K562 (cell line): ENCODE data around the gene SH3BP5L. TPM values are rescaled to one million over a fixed set of nuclear protein-coding genes. Genes with fewer than 3 reads are reported as not detected.

Experiments
- CBX8 ChIP-seq: fragments of 200-600 bp; sonication (generic); IDR thresholded peaks from 2 replicates; pipeline ENCODE4 v1.6.1; 2012; ENCODE audit warnings: borderline replicate concordance, mixed run types, low read depth, mild to moderate bottlenecking, moderate library complexity, mixed read lengths, low read length, control low read depth, inconsistent platforms; ENCODE audit not compliant: poor library complexity, severe bottlenecking; ENCODE audit errors: extremely low read depth
- E2F5 ChIP-seq: sonication (generic); formaldehyde crosslinking; IDR thresholded peaks from 2 replicates; pipeline ENCODE4 v1.8.0; 2022; ENCODE audit warnings: mild to moderate bottlenecking, missing genetic modification reagents
- FOSL1 ChIP-seq: fragments of 200-800 bp; sonication (Bioruptor generic); conservative IDR thresholded peaks from 2 replicates; pipeline ENCODE4 v1.6.1; 2016; ENCODE audit warnings: missing genetic modification characterization, missing compliant biosample characterization
- FOXP4 ChIP-seq: sonication (generic); formaldehyde crosslinking; IDR thresholded peaks from 2 replicates; pipeline ENCODE4 v1.8.0; 2022; ENCODE audit warnings: mild to moderate bottlenecking, missing genetic modification reagents, borderline replicate concordance
- ILK ChIP-seq: fragments of 450-650 bp; IDR thresholded peaks from 2 replicates; pipeline ENCODE4 v1.6.1; 2016; ENCODE audit warnings: missing genetic modification characterization, low read depth, mild to moderate bottlenecking, missing compliant biosample characterization, moderate library complexity, borderline replicate concordance
- JUND ChIP-seq, 2 experiments: IDR thresholded peaks; 2 replicates in 1 of 2; 3 replicates in 1 of 2; pipeline ENCODE4 v1.6.1; 2011; ENCODE audit warnings: borderline replicate concordance in 2 of 2, low read depth in 2 of 2, low read length in 2 of 2, improper control_type of control experiment in 1 of 2, missing biosample characterization in 1 of 2, missing genetic modification characterization in 1 of 2, missing genetic modification reagents in 1 of 2
- LEF1 ChIP-seq: fragments of 450-650 bp; IDR thresholded peaks from 2 replicates; pipeline ENCODE4 v1.6.1; 2016; ENCODE audit warnings: mild to moderate bottlenecking
- MAFF ChIP-seq: IDR thresholded peaks from 2 replicates; pipeline ENCODE4 v1.6.1; 2012; ENCODE audit warnings: low read length, improper control_type of control experiment
- NFE2 ChIP-seq: IDR thresholded peaks from 2 replicates; pipeline ENCODE4 v1.6.1; 2014; ENCODE audit warnings: antibody characterized with exemption, low read depth
- OTX1 ChIP-seq: fragments of 450-650 bp; formaldehyde crosslinking; IDR thresholded peaks from 2 replicates; pipeline ENCODE4 v1.4.0; 2022; ENCODE audit warnings: mild to moderate bottlenecking
- PHF21A ChIP-seq: fragments of 450-650 bp; IDR thresholded peaks from 2 replicates; pipeline ENCODE4 v1.6.1; 2017; ENCODE audit warnings: low read depth, borderline replicate concordance
- RBFOX2 ChIP-seq: fragments of 200-400 bp; formaldehyde crosslinking; IDR thresholded peaks from 2 replicates; pipeline ENCODE4 v1.6.1; 2017; ENCODE audit warnings: low read depth, mild to moderate bottlenecking, low read length, moderate library complexity
- RBM14 ChIP-seq: fragments of 200-400 bp; formaldehyde crosslinking; IDR thresholded peaks from 2 replicates; pipeline ENCODE4 v1.6.1; 2018; ENCODE audit warnings: low read depth, mild to moderate bottlenecking, low read length, moderate library complexity, borderline replicate concordance; ENCODE audit not compliant: insufficient read depth
- SP1 ChIP-seq: sonication (generic); formaldehyde crosslinking; IDR thresholded peaks from 2 replicates; pipeline ENCODE4 v1.8.1; 2022; ENCODE audit warnings: mild to moderate bottlenecking, missing genetic modification reagents
- TRIM28 ChIP-seq: fragments of 450-650 bp; IDR thresholded peaks from 2 replicates; pipeline ENCODE4 v1.6.1; 2017
- USF1 ChIP-seq: sonication (generic); formaldehyde crosslinking; IDR thresholded peaks from 2 replicates; pipeline ENCODE4 v1.9.0; 2022; ENCODE audit warnings: mild to moderate bottlenecking, missing genetic modification reagents
- ZBTB9 ChIP-seq: fragments of 450-650 bp; formaldehyde crosslinking; IDR thresholded peaks from 2 replicates; pipeline ENCODE4 v1.4.0; 2020; ENCODE audit warnings: mild to moderate bottlenecking, moderate library complexity
- ZC3H11A ChIP-seq: IDR thresholded peaks from 2 replicates; pipeline ENCODE4 v1.6.1; 2012; ENCODE audit warnings: low read depth, low read length, improper control_type of control experiment
- ZNF274 ChIP-seq: IDR thresholded peaks from 2 replicates; pipeline ENCODE4 v1.6.1; 2011; ENCODE audit warnings: low read depth, mild to moderate bottlenecking, low read length, moderate library complexity, borderline replicate concordance
- polyA plus RNA-seq, 8 experiments: library from polyadenylated mRNA; depleted of rRNA in 4 of 8; stranded (reverse) in 5 of 8; unstranded in 3 of 8; fragments of >200 nt; fragmentation: Nextera tagmentation in 2 of 8; fragmentation: Illumina TruSeq in 1 of 8; extraction: Ambion mirVana in 2 of 8; extraction: Trizol in 1 of 8; gene quantifications; 2 replicates each; pipeline versions ENCODE4 v1.2.1 to v1.2.3, GENCODE V29; 2011 to 2014; ENCODE audit warnings: inconsistent platforms in 1 of 8, missing spikeins in 1 of 8
- total RNA-seq, 7 experiments: library from RNA; depleted of rRNA in 6 of 7; stranded (reverse); fragments of >200 nt in 6 of 7; fragmentation: Illumina TruSeq in 2 of 7; extraction: Trizol in 2 of 7; gene quantifications; 2 replicates each; pipeline versions ENCODE4 v1.2.1 to v1.2.3, GENCODE V29; 2011 to 2021; ENCODE audit warnings: low replicate concordance in 1 of 7
- TF ChIP-seq, protein P1 (sequence below): sonication (generic); formaldehyde crosslinking; IDR thresholded peaks from 2 replicates; pipeline ENCODE4 v1.8.1; 2023; ENCODE audit warnings: mild to moderate bottlenecking, missing genetic modification reagents, moderate library complexity

The SH3BP5L gene
- total and polyA plus RNA-seq, 9 of the 15 experiments (the other 6 are each of a cell fraction or from before 2014, with no cell fraction given): 1.9 to 26.5 (median 15.8) TPM

GRCh38 chr1:248873409-248873992 lies 47.8 kb upstream of the SH3BP5L start (continued):
- TF ChIP-seq E2F5 (peak; percentile 91), MAFF (no peak), FOXP4 (CRISPR knock-in tag) (no peak; the same call in 1 of the 2 replicates), ZC3H11A (no peak), CBX8 (no peak), OTX1 (CRISPR knock-in tag) (0 out of 2 replicates have a peak, but pooled peaks have one; percentile 4), FOSL1 (tag) (no peak), TRIM28 (no peak), ILK (tag) (no peak), LEF1 (peak; percentile 46), USF1 (CRISPR knock-in tag) (no peak), ZBTB9 (peak; percentile 9; the same call in 1 of the 2 replicates), NFE2 (peak; percentile 73), JUND (IDR thresholded peaks at IDR 0.05; ENCODE audit: borderline replicate concordance, low read depth, low read length) (no peak; the same call in 1 of the 2 replicates), JUND (tag; IDR thresholded peaks at IDR 0.05; ENCODE audit: borderline replicate concordance, low read depth, low read length) (peak; percentile 5; the same call in 2 of the 3 replicates), RBFOX2 (peak; percentile 91), PHF21A (0 out of 2 replicates have a peak, but pooled peaks have one; percentile 2), ZNF274 (peak; percentile 74), SP1 (CRISPR knock-in tag) (peak; percentile 74), RBM14 (no peak)
- TF ChIP-seq, protein P1, sequence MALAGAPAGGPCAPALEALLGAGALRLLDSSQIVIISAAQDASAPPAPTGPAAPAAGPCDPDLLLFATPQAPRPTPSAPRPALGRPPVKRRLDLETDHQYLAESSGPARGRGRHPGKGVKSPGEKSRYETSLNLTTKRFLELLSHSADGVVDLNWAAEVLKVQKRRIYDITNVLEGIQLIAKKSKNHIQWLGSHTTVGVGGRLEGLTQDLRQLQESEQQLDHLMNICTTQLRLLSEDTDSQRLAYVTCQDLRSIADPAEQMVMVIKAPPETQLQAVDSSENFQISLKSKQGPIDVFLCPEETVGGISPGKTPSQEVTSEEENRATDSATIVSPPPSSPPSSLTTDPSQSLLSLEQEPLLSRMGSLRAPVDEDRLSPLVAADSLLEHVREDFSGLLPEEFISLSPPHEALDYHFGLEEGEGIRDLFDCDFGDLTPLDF (CRISPR knock-in tag): peak; percentile 56; the same call in 1 of the 2 replicates
